ENCODE results near the gene TADA2A.
"Not testable (repeated sequence)": the region's sequence is repeated elsewhere in the genome, so short reads cannot be mapped to it uniquely, and the experiment has no call there.

Gene TADA2A

DNA sequence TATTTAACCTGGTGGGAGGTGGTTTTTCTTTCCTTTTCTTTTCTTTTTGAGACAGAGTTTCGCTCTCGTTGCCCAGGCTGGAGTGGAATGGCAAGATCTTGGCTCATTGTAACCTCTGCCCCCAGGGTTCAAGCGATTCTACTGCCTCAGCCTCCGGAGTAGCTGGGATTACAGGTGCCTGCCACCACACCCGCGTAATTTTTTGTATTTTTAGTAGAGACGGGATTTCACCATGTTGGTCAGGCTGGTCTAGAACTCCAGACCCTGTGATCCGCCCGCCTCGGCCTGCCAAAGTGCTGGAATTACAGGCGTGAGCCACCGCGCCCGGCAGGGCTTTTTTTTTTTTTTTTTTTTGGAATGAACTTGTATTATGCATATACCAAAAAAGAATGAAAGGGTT is 1.2 kb upstream of the TADA2A start:
- DNase-seq = not testable (repeated sequence)

GRCh38 chr17:37405955-37406634 is 591 bp upstream of the TADA2A start:
- DNase-seq = no peak

DNA sequence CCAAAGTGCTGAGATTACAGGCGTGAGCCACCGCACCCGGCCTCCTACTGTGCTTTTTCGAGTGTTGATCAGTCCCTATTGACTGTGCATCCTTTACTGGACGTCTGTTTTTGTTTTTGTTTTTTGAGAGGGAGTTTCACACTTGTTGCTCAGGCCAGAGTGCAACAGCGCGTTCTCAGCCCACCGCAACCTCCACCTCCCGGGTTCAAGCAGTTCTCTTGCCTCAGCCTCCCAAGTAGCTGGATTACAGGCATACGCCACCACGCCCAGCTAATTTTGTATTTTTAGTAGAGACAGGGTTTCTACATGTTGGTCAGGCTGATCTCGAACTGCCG is 1.4 kb downstream of the TADA2A start:
- DNase-seq = not testable (repeated sequence)

- DNase-seq = no peak
These were observed 3.7 kb downstream of the TADA2A start for GRCh38 chr17:37410357-37410756.

GRCh38 chr17:37413875-37414519 is 7.3 kb downstream of the TADA2A start:
- DNase-seq = no peak

- DNase-seq = no peak
These were observed 11.2 kb downstream of the TADA2A start for GRCh38 chr17:37417852-37418251.

GRCh38 chr17:37422971-37423625 is 16.4 kb downstream of the TADA2A start:
- DNase-seq = no peak

- no peak for DNase-seq
These were observed 18.6 kb downstream of the TADA2A start for GRCh38 chr17:37425268-37425667.

- no peak for DNase-seq
These were observed 22.4 kb downstream of the TADA2A start for GRCh38 chr17:37429039-37429438.

DNA sequence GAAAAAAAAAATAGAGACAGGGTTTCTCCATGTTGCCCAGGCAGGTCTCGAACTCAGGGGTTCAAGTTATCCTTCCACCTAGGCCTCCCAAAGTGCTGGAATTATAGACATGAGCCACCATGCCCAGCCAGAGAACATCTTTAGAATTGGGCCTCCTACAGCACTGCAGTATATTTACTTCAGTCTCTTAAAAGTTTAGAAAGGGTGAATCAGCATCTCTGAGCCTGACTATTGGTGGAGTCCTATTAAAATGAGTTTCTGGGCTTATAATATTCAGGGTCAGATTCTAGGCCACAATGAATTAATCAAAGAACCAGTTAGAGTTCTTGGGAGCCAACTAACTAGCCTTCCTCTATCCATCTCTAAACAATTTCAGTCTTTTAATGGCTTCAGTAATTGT is 22.8 kb downstream of the TADA2A start:
- DNase-seq = no peak

DNA sequence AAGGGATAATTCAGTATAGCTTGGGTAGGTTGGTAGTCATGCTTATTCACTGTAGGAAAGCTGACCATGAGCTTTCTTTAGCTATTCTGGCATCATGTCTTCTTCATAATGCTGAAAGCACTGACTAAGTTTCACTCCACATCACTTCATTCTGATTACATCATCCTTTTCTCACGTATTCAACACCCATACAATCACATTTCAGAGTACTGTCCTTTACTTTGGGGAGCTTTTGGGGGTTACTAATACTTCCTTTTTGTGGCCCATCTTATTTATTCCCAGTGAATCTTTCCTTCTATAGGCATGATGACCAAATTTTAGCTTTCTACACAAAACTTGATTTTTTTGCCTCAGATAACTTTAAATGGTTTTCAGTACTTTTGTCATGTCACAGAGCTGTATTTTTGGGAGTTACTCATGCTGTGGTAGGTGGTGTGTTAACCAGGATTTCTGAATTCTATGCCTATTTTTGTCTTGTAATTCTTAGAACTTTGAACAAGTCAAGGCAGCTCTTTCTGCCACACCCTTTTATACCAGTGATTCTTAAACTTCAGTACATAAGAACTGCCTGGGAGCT is 23.5 kb downstream of the TADA2A start:
- no peak for DNase-seq

DNA sequence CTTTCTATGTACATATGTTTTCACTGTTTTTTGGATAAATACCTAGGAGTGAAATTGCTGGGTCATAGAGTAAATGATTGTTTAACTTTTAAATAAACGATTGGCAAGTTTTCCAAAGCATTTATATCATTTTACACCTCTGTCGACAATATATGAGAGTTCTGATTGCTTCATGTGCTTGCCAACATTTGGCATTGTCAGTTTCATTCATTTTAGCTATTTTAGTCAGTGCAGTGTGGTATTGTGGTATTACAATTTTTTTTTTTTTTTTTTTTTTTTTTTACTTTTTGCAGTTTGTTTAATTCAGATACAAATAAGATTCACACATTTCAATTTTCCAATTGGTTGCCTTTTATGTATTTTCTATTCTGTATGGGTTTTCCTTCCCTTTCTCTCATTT is 26.0 kb downstream of the TADA2A start:
- no peak for DNase-seq

DNA sequence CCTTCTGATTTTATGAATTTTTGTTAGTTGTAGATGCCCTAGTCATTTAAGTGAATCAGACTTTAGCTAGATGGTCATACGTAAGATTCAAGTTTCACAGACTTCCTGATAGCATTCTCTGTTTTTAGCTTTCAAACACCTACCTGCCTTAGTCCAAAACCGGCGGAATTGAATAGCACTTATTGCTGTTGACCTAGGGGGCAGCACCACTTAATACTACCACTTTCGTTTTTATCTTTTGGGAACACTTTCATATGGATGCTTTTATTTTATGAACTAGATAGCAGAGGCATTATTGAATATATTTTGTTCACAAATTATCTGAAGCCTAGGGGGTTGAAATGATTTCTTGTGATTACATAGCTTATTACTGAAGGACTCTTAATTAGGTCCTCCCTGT is 31.5 kb downstream of the TADA2A start:
- no peak for DNase-seq

GRCh38 chr17:37440424-37440823 is 33.7 kb downstream of the TADA2A start:
- DNase-seq = no peak

DNA sequence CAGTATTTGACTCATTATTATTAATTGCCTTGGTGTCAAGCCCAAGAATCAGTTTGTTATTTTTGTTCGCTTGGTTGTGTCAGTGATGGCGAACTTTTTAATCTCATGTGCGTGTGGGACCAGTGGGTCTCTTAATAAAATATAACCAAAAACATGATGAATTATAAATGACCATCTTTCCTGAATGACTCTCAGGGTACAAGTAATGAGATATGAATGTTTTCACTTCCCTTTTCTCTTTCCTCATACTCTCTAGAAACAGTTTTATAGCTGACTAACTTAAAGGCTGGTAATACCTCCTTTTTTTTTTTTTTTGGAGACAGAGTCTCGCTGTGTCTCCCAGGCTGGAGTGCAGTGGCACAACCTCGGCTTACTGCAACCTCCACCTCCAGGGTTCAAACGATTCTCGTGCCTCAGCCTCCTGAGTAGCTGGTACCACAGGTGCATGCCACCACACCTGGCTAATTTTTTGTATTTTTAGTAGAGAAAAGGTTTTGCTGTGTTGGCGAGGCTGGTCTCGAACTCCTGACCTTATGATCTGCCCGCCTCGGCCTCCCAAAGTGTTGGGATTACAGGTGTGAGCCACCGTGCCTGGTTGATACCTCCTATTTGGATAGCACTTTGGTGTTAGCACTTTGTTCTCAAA is 34.8 kb downstream of the TADA2A start:
- not testable (repeated sequence) for DNase-seq

- no peak for DNase-seq
These were observed 39.3 kb downstream of the TADA2A start for GRCh38 chr17:37446027-37446426.

GRCh38 chr17:37447641-37448040 is 41.0 kb downstream of the TADA2A start:
- no peak for DNase-seq

- no peak for DNase-seq
These were observed 43.4 kb downstream of the TADA2A start for GRCh38 chr17:37450112-37450511.

GRCh38 chr17:37457801-37458200 is 51.1 kb downstream of the TADA2A start:
- not testable (repeated sequence) for DNase-seq

DNA sequence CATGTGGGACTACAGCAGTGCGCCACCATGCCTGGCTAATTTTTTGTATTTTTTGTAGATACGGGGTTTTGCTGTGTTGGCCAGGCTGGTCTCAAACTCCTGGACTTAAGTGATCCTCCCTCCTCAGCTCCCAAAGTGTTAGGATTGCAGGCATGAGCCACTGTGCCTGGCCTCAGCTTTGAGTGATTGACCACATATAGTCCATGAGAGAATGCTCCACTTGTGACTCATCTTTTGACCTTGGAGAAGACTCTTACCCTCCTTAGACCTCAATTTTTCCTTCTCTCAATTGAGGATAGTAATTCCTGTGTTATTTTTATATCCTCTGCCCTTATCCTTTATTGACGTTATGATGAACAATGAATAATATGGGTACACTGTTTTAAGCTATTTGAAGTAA is 52.1 kb downstream of the TADA2A start:
- no peak for DNase-seq

DNA sequence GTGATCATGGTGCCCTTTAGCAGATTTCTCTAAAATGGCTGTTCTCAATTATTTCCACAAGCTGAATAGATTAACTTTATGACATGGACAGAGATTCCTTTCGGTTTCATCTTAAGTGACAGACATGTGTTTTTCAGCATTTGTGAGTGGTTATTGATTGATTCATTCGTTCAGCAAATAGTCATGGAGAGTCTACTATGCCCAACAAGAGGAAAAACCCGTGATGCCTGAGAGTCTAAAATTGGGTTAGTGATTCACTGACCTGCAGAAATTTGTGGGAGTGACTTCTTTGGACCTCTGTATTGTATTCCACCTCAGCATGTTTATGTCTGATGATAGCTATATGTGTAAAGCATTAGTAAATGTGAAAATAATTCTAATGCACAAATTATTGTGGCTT is 55.0 kb downstream of the TADA2A start:
- DNase-seq = no peak

DNA sequence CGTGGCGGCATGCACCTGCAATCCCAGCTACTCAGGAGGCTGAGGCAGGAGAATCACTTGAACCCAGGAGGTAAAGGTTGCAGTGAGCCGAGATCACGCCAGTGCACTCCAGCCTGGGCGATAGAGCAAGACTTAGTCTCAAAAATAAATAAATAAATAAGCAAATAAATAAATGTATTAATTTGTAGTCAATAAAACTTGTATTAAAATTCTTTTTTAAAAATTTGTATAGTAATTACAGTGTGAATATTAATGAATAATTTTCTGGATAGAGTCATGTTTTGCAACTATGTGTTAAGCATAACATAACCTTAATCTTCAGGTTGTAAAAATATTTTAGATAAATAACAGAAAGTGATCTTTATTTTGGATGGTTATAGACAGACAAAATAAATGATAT is 55.8 kb downstream of the TADA2A start:
- DNase-seq = no peak

DNA sequence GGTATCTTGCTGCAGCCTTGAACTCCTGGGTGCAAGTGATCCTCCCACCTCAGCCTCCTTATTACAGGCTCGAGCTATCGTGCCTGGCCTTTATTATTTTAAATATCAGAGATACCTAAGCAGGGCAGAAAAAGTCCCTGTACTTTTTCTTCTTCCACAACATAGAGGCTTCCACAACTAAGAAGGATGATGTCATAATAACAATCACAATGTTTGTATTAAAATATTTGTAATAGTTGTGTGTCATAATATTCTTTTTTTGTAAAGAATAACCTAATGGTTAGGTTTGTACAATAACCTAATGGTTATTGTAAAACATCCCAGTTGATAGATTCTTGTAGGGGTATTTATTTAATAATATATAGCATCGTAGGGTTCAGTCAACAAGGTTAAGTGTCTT is 56.4 kb downstream of the TADA2A start:
- no peak for DNase-seq

Measured in bone marrow (tissue), 2 donors.